Parathyroid adenoma (tissue), 2 donors: ENCODE results near the gene SLC4A1.

Experiments used
- H2AFZ ChIP-seq: fragments of 300-600 bp; sonication (generic); one replicate; pipeline ENCODE4 v1.7.0; 2017; ENCODE audit warnings: antibody characterized with exemption, mild to moderate bottlenecking
- H3K27ac ChIP-seq: fragments of 300-600 bp; sonication (generic); one replicate; pipeline ENCODE4 v1.7.0; 2017
- H3K27me3 ChIP-seq: fragments of 300-600 bp; sonication (generic); one replicate; pipeline ENCODE4 v1.7.0; 2017; ENCODE audit warnings: low read length; ENCODE audit not compliant: control insufficient read depth, insufficient read depth
- H3K36me3 ChIP-seq: fragments of 300-600 bp; sonication (generic); one replicate; pipeline ENCODE4 v1.7.0; 2017; ENCODE audit warnings: low read length; ENCODE audit not compliant: control insufficient read depth, insufficient read depth
- H3K4me1 ChIP-seq: fragments of 300-600 bp; sonication (generic); one replicate; pipeline ENCODE4 v1.7.0; 2017; ENCODE audit warnings: control low read depth
- H3K4me2 ChIP-seq: fragments of 300-600 bp; sonication (generic); one replicate; pipeline ENCODE4 v1.7.0; 2017; ENCODE audit warnings: low read length
- H3K4me3 ChIP-seq: fragments of 300-600 bp; sonication (generic); one replicate; pipeline ENCODE4 v1.7.0; 2017; ENCODE audit warnings: low read depth, low read length
- H3K79me2 ChIP-seq: fragments of 300-600 bp; sonication (generic); one replicate; pipeline ENCODE4 v1.7.0; 2017; ENCODE audit warnings: control low read depth
- H3K9ac ChIP-seq: fragments of 300-600 bp; sonication (generic); one replicate; pipeline ENCODE4 v1.7.0; 2017; ENCODE audit warnings: mild to moderate bottlenecking
- H3K9me3 ChIP-seq: fragments of 300-600 bp; sonication (generic); one replicate; pipeline ENCODE4 v1.7.0; 2017; ENCODE audit warnings: low read length; ENCODE audit not compliant: control insufficient read depth
- TF ChIP-seq, protein P1 (sequence below): fragments of 300-600 bp; sonication (generic); IDR thresholded peaks from one replicate; pipeline ENCODE4 v1.7.0; 2017; ENCODE audit warnings: antibody characterized with exemption, mild to moderate bottlenecking
- donor health status: primary hyperparathyroidism.

Gene SLC4A1

DNA sequence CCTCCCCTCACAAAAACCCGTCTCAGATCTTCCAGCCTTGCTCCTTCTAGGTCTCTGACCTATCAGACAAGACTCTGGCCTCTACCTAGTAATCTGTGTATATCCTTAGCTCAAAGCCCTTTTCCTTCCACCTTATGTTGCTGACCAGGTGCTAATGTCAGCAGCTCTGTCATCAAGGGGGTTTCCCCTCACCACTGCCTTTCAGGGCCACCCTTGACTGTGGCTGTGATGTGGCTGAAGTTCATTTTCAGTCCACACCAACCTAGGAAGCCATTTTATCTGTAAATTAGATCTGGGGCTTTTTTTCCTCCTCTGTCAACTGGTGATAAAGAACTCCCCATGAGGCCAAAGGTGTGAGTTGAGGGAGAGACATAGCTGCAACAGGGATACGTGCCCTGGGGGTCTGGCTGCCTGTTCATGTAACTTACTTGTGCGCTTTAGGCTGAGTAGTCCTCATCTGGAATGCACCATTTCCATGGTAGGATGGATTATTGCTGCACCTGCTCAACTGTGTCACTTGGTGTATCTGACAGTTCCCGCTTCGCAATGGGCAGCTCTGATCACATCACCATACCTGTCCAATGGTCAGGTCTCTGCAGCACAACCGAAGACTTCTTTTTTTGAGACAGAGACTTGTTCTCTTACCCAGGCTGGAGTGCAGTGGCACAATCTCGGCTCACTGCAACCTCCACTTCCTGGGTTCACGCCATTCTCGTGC, 25.7 kb upstream of the SLC4A1 start:
- Histone ChIP-seq H2AFZ (no peak overlapping the region), H3K27ac (no peak overlapping the region), H3K9ac (no peak overlapping the region), H3K79me2 (no peaks in the 10 kb centered on the region), H3K36me3 (no peaks in the 10 kb centered on the region), H3K4me3 (no peak overlapping the region), H3K27me3 (no peaks in the 10 kb centered on the region), H3K4me1 (no peaks in the 10 kb centered on the region), H3K9me3 (no peaks in the 10 kb centered on the region), H3K4me2 (no peak overlapping the region)
- TF ChIP-seq, protein P1, sequence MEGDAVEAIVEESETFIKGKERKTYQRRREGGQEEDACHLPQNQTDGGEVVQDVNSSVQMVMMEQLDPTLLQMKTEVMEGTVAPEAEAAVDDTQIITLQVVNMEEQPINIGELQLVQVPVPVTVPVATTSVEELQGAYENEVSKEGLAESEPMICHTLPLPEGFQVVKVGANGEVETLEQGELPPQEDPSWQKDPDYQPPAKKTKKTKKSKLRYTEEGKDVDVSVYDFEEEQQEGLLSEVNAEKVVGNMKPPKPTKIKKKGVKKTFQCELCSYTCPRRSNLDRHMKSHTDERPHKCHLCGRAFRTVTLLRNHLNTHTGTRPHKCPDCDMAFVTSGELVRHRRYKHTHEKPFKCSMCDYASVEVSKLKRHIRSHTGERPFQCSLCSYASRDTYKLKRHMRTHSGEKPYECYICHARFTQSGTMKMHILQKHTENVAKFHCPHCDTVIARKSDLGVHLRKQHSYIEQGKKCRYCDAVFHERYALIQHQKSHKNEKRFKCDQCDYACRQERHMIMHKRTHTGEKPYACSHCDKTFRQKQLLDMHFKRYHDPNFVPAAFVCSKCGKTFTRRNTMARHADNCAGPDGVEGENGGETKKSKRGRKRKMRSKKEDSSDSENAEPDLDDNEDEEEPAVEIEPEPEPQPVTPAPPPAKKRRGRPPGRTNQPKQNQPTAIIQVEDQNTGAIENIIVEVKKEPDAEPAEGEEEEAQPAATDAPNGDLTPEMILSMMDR, result no peak

DNA sequence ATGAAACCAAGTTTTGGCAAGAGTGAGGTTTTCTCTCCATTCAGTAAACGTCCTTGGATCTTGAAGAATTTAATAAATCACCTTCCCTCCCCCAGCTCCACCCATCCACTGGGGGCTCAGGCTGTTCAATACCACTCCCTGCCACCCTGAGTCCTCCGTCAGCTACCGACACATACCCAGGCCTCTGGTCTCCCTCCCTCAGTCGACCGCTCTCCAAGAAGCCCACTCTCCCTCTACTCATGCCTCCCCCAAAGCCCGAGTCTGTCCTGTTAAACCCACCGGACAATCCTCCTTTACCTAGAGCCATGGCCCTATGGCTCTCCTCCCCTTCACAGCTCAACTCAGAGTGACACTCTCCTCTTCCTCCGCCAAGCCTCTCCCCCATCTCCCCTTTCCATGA, 19.7 kb upstream of the SLC4A1 start:
- no peak overlapping the region for H3K9ac ChIP-seq
- H3K4me3 ChIP-seq, result no peak overlapping the region
- no peak overlapping the region for H3K4me2 ChIP-seq
- H3K9me3 ChIP-seq, result no peaks in the 10 kb centered on the region
- no peaks in the 10 kb centered on the region for H3K36me3 ChIP-seq
- no peak overlapping the region for H3K27ac ChIP-seq
- no peaks in the 10 kb centered on the region for H3K79me2 ChIP-seq
- TF ChIP-seq, protein P1, result no peak
- H2AFZ ChIP-seq, result no peak overlapping the region
- no peaks in the 10 kb centered on the region for H3K27me3 ChIP-seq
- H3K4me1 ChIP-seq, result no peaks in the 10 kb centered on the region

DNA sequence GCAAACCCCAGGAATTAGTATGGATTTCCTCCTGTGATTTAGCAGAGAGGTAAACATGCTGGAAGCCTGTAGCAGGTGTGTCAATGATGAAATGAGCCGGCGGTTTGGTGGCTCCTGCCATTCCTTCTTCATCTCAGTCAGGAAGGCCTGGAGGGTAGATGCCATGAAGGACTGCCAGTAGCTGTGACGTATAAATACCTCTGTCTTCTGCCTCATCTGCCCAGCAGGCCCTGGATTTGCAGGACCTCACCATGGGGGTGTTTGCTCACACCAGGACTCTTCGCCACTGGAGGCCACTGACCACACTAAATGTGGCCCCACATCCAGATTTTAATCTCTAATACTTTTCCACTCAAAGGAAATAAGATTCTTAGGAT, 16.1 kb upstream of the SLC4A1 start:
- TF ChIP-seq, protein P1, result no peak
- H3K4me3 ChIP-seq, result no peak overlapping the region
- no peak overlapping the region for H2AFZ ChIP-seq
- no peak overlapping the region for H3K27ac ChIP-seq
- no peak overlapping the region for H3K4me2 ChIP-seq
- no peaks in the 10 kb centered on the region for H3K27me3 ChIP-seq
- no peak overlapping the region for H3K9ac ChIP-seq
- H3K9me3 ChIP-seq, result no peaks in the 10 kb centered on the region
- no peaks in the 10 kb centered on the region for H3K4me1 ChIP-seq
- H3K36me3 ChIP-seq, result no peaks in the 10 kb centered on the region
- H3K79me2 ChIP-seq, result no peaks in the 10 kb centered on the region

DNA sequence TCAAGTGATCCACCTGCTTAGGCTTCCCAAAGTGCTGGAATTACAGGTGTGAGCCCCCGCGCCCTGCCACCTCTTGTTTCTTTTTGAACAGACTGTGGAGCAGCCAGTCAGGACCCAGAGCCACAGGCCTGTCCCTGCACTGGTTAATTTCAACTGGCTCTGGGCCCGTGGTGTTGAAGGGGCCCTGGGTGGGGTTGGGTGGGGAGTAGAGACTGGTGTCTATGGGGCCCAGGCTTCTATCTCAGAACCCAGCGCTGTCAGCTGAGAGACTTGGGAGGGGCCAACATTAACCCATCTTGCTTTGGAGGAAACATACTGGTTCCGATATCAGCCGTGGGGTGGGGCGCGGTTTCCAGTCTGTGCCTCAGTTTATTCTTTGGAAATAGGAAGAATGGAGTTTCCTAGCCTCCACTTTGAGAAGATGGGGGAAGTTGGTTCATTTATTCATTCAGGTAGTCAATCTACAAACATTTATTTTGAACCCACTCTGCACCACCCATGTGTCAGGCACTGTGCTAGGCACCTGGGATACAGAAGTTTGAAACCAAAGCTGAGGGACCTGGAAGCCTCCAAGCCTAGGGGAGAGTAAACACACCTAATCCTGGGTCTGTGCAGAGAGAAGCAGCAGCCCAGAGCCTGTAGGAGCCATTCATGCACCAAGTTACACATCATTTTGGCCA, 15.5 kb upstream of the SLC4A1 start:
- TF ChIP-seq, protein P1, result no peak
- Histone ChIP-seq H3K4me1 (no peaks in the 10 kb centered on the region), H3K27me3 (no peaks in the 10 kb centered on the region), H3K4me3 (no peak overlapping the region), H3K36me3 (no peaks in the 10 kb centered on the region), H2AFZ (no peak overlapping the region), H3K79me2 (no peaks in the 10 kb centered on the region), H3K9me3 (no peaks in the 10 kb centered on the region), H3K27ac (no peak overlapping the region), H3K9ac (no peak overlapping the region), H3K4me2 (no peak overlapping the region)

DNA sequence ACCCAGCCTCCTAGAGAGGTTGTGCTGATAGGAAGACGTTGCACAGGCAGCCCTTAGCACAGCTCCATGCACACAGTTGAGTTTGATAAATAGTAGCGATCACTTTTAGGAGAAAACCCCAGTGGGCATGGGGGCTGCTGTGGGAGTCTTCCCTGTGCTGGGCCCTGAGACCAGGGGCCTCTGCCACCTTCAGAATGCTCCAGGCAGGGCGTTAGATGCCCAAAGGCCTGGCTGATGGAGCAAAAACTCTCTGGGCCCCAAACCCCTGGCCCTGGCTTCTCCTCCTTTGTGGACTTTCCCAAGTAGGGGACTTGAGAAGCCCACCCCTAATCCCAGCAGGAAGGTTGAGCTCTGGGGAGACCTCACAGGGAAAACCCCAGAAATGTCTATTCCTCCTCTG, 14.3 kb upstream of the SLC4A1 start:
- Histone ChIP-seq H3K27me3 (no peaks in the 10 kb centered on the region), H3K9me3 (no peaks in the 10 kb centered on the region), H3K4me2 (no peak overlapping the region), H2AFZ (no peak overlapping the region), H3K79me2 (no peaks in the 10 kb centered on the region), H3K4me3 (no peak overlapping the region), H3K4me1 (no peaks in the 10 kb centered on the region), H3K27ac (no peak overlapping the region), H3K36me3 (no peaks in the 10 kb centered on the region), H3K9ac (no peak overlapping the region)
- TF ChIP-seq, protein P1, result no peak
